ENCODE measurements around the gene STRA6.

Gene STRA6

GRCh38 chr15:74226761-74227540 is 24.4 kb upstream of the STRA6 start:
- TF ChIP-seq CTCF (IDR thresholded peaks at IDR 0.05; ENCODE audit: low read depth, low read length) = no peak
- H3K4me3 ChIP-seq (ENCODE audit: low read depth, low read length) = no peak overlapping the region

GRCh38 chr15:74225928-74226327 is 23.3 kb upstream of the STRA6 start:
- H3K4me3 ChIP-seq (ENCODE audit: low read depth, low read length) = no peak overlapping the region
- TF ChIP-seq CTCF (IDR thresholded peaks at IDR 0.05; ENCODE audit: low read depth, low read length) = no peak

- no peak for TF ChIP-seq CTCF (IDR thresholded peaks at IDR 0.05; ENCODE audit: low read depth, low read length)
- no peak overlapping the region for H3K4me3 ChIP-seq (ENCODE audit: low read depth, low read length)
Observed at GRCh38 chr15:74222240-74223119, 19.9 kb upstream of the STRA6 start.

GRCh38 chr15:74221399-74222239 is 19.0 kb upstream of the STRA6 start:
- TF ChIP-seq CTCF (IDR thresholded peaks at IDR 0.05; ENCODE audit: low read depth, low read length) = no peak

GRCh38 chr15:74220475-74221248 is 18.1 kb upstream of the STRA6 start:
- no peak for TF ChIP-seq CTCF (IDR thresholded peaks at IDR 0.05; ENCODE audit: low read depth, low read length)
- H3K4me3 ChIP-seq (ENCODE audit: low read depth, low read length) = no peak overlapping the region

More at GRCh38 chr15:74221399-74222239, 19.0 kb upstream of the STRA6 start:
- H3K4me3 ChIP-seq (ENCODE audit: low read depth, low read length) = no peak overlapping the region

Measured in WI38 (cell line).